Caco-2 (cell line): ENCODE data around the gene DIS3L2. TPM values are rescaled to one million over a fixed set of nuclear protein-coding genes. Genes with fewer than 3 reads are reported as not detected.
"Not testable (repeated sequence)": the region's sequence is repeated elsewhere in the genome, so short reads cannot be mapped to it uniquely, and the experiment has no call there.

Experiments used
- BruUV-seq: library from RNA; stranded (reverse); fragments of 400-500 nt; replicated peaks from 2 replicates; lab custom pipeline; 2021; lab: Mats Ljungman, UMichigan
- CTCF ChIA-PET: fragments of 300-600 bp; sonication (Branson Sonifier 250); formaldehyde crosslinking; loops from one replicate; lab custom pipeline; 2022; ENCODE audit warnings: antibody characterized with exemption; lab: Charles Lee
- POLR2A ChIA-PET: fragments of 300-600 bp; sonication (Branson Sonifier 250); formaldehyde crosslinking; loops from one replicate; lab custom pipeline; 2022; ENCODE audit warnings: antibody characterized with exemption; lab: Charles Lee
- DNase-seq, 2 experiments: peaks; one replicate each; pipeline versions ENCODE4 v3.0.0 to v3.0.0-alpha.2; 2020 to 2022
- H3K27me3 ChIP-seq: replicated peaks from 2 replicates; pipeline ENCODE4 v1.6.0; 2011; ENCODE audit warnings: low read length; ENCODE audit not compliant: control insufficient read depth, insufficient read depth
- H3K36me3 ChIP-seq: 2 replicates; pipeline ENCODE4 v1.5.1; 2011; ENCODE audit warnings: low read length; ENCODE audit not compliant: control insufficient read depth, insufficient read depth
- H3K4me1 ChIP-seq: fragments of 250-450 bp; sonication (Bioruptor Pico); 2 replicates; pipeline ENCODE4 v1.5.1; 2020; ENCODE audit warnings: mild to moderate bottlenecking
- H3K4me3 ChIP-seq: 2 replicates; pipeline ENCODE4 v1.5.1; 2011; ENCODE audit warnings: low read depth, mild to moderate bottlenecking, control low read depth, low read length
- H3K9me3 ChIP-seq: fragments of 250-450 bp; sonication (Bioruptor Pico); 2 replicates; pipeline ENCODE4 v1.5.1; 2020; ENCODE audit warnings: mild to moderate bottlenecking, moderate library complexity
- H3K27ac Mint-ChIP-seq: one replicate; pipeline ENCODE4 v1.8.0; 2022; ENCODE audit warnings: mixed read lengths; ENCODE audit not compliant: unreplicated experiment
- H3K27me3 Mint-ChIP-seq: one replicate; pipeline ENCODE4 v1.8.0; 2022; ENCODE audit warnings: mixed read lengths; ENCODE audit not compliant: insufficient read depth, unreplicated experiment
- H3K36me3 Mint-ChIP-seq: one replicate; pipeline ENCODE4 v1.8.0; 2022; ENCODE audit warnings: mild to moderate bottlenecking, mixed read lengths; ENCODE audit not compliant: insufficient read depth, unreplicated experiment
- H3K4me1 Mint-ChIP-seq: one replicate; pipeline ENCODE4 v1.8.0; 2022; ENCODE audit warnings: low read depth, mixed read lengths; ENCODE audit not compliant: unreplicated experiment
- H3K4me3 Mint-ChIP-seq: one replicate; pipeline ENCODE4 v1.8.0; 2022; ENCODE audit warnings: mild to moderate bottlenecking, moderate library complexity, mixed read lengths; ENCODE audit not compliant: unreplicated experiment
- H3K9me3 Mint-ChIP-seq: one replicate; pipeline ENCODE4 v1.8.0; 2022; ENCODE audit warnings: mixed read lengths; ENCODE audit not compliant: unreplicated experiment
- CTCF ChIP-seq, 2 experiments: fragments of 200-600 bp in 1 of 2; IDR thresholded peaks; 1 replicate in 1 of 2; 2 replicates in 1 of 2; pipeline versions ENCODE4 v1.5.1 to v1.8.0; 2011 to 2022; ENCODE audit warnings: antibody characterized with exemption in 1 of 2, control low read depth in 1 of 2, inconsistent platforms in 1 of 2, low read depth in 1 of 2, low read length in 1 of 2, mild to moderate bottlenecking in 1 of 2, moderate library complexity in 1 of 2; ENCODE audit not compliant: insufficient read depth in 1 of 2, severe bottlenecking in 1 of 2, unreplicated experiment in 1 of 2
- intact Hi-C: fragments of 100-400 bp; cut with micrococcal nuclease; formaldehyde crosslinking; loops from one replicate; pipeline ENCODE4 v1.10.0; 2022; ENCODE audit not compliant: unreplicated experiment
- total RNA-seq: library from RNA; stranded (reverse); gene quantifications from 2 replicates; pipeline ENCODE4 v1.2.3, GENCODE V29; 2022

The DIS3L2 gene
- total RNA-seq, 1 experiment from 2014 or later, result 15.5 TPM

- TF ChIP-seq CTCF (IDR thresholded peaks at IDR 0.05; ENCODE audit: insufficient read depth in 1 of 2, low read depth in 1 of 2, low read length in 1 of 2, severe bottlenecking in 1 of 2, unreplicated experiment in 1 of 2), result no peak
- DNase-seq, result no peak
- H3K4me3 ChIP-seq, result no peak overlapping the region
- no peaks in the 10 kb centered on the region for H3K9me3 ChIP-seq
- no peaks in the 10 kb centered on the region for H3K36me3 ChIP-seq
- no TSS peak for BruUV-seq
- Mint-ChIP-seq H3K4me3 (no peak overlapping the region), H3K4me1 (no peaks in the 10 kb centered on the region), H3K9me3 (no peaks in the 10 kb centered on the region), H3K36me3 (no peaks in the 10 kb centered on the region), H3K27me3 (no peaks in the 10 kb centered on the region), H3K27ac (no peak overlapping the region)
- H3K27me3 ChIP-seq, result no peaks in the 10 kb centered on the region
- ChIA-PET CTCF (no interaction called here), POLR2A (no interaction called here)
- intact Hi-C loops, result no loop called here
- no peaks in the 10 kb centered on the region for H3K4me1 ChIP-seq
These were observed 349.2 kb downstream of the DIS3L2 start for GRCh38 chr2:232310696-232311095.

GRCh38 chr2:232313645-232314044 lies 352.1 kb downstream of the DIS3L2 start:
- H3K4me1 ChIP-seq, H3K27me3 ChIP-seq, H3K36me3 ChIP-seq, H3K36me3 Mint-ChIP-seq, H3K27me3 Mint-ChIP-seq, H3K9me3 ChIP-seq, POLR2A ChIA-PET, H3K27ac Mint-ChIP-seq, DNase-seq, H3K4me3 ChIP-seq, BruUV-seq, H3K4me3 Mint-ChIP-seq, H3K4me1 Mint-ChIP-seq, CTCF ChIA-PET, intact Hi-C loops, H3K9me3 Mint-ChIP-seq: not testable (repeated sequence)

GRCh38 chr2:232315049-232315922 lies 353.8 kb downstream of the DIS3L2 start:
- Mint-ChIP-seq H3K4me3 (no peak overlapping the region), H3K27ac (no peak overlapping the region), H3K27me3 (no peaks in the 10 kb centered on the region), H3K36me3 (no peaks in the 10 kb centered on the region), H3K4me1 (no peaks in the 10 kb centered on the region), H3K9me3 (no peaks in the 10 kb centered on the region)
- Histone ChIP-seq H3K36me3 (no peaks in the 10 kb centered on the region), H3K27me3 (no peaks in the 10 kb centered on the region), H3K4me3 (no peak overlapping the region), H3K4me1 (no peaks in the 10 kb centered on the region), H3K9me3 (no peaks in the 10 kb centered on the region)
- no peak for DNase-seq
- TF ChIP-seq CTCF (IDR thresholded peaks at IDR 0.05; ENCODE audit: insufficient read depth in 1 of 2, low read depth in 1 of 2, low read length in 1 of 2, severe bottlenecking in 1 of 2, unreplicated experiment in 1 of 2), result no peak
- BruUV-seq, result no TSS peak
- intact Hi-C loops, result no loop called here
- ChIA-PET POLR2A (no interaction called here), CTCF (no interaction called here)
